HepG2 (cell line): ENCODE data around the gene KANSL1. TPM values are rescaled to one million over a fixed set of nuclear protein-coding genes. Genes with fewer than 3 reads are reported as not detected.
"Not testable (repeated sequence)": the region's sequence is repeated elsewhere in the genome, so short reads cannot be mapped to it uniquely, and the experiment has no call there.

Source experiments
- ATAC-seq: fragments of 200-7000 bp; cut with Tn5 transposase; 3 replicates; pipeline ENCODE4 v1.9.1; 2020; ENCODE audit warnings: mild to moderate bottlenecking, moderate library complexity
- BruUV-seq: library from RNA; stranded (reverse); fragments of 400-500 nt; replicated peaks from 2 replicates; lab custom pipeline; 2021; lab: Mats Ljungman, UMichigan
- CTCF ChIA-PET: fragments of 300-600 bp; formaldehyde crosslinking; extraction: SDS; loops from one replicate; lab custom pipeline; 2021; ENCODE audit warnings: low total read pairs, inconsistent platforms, low intra/inter-chr PET ratio; lab: Yijun Ruan, JAX
- POLR2A ChIA-PET: fragments of 350-600 bp; sonication (Branson Sonifier 250); formaldehyde crosslinking; loops from one replicate; lab custom pipeline; 2020; ENCODE audit warnings: antibody characterized with exemption, inconsistent platforms; lab: Yijun Ruan, JAX
- DNase-seq: peaks from one replicate; pipeline ENCODE4 v3.0.0-alpha.2; 2015; ENCODE audit warnings: low spot score
- FAIRE-seq: peaks from 3 replicates; lab custom pipeline; 2011; peaks lifted over from hg19 to GRCh38; lab: Jason Lieb, UNC
- H2AFZ ChIP-seq: one replicate; pipeline ENCODE4 v1.6.1; 2011; ENCODE audit warnings: low read length, inconsistent platforms
- H3K27ac ChIP-seq: fragments of 300-600 bp; 3 replicates; pipeline ENCODE4 v1.8.0; 2011; ENCODE audit warnings: mixed run types, mild to moderate bottlenecking, mixed read lengths, low read length, inconsistent platforms; ENCODE audit not compliant: insufficient read depth; ENCODE audit errors: extremely low read length
- H3K27me3 ChIP-seq, 2 experiments: fragments of 200-600 bp in 1 of 2; 2 replicates in 1 of 2; 3 replicates in 1 of 2; pipeline versions ENCODE4 v1.6.0 to v1.8.0; 2011; ENCODE audit warnings: low read length in 2 of 2, mild to moderate bottlenecking in 2 of 2, moderate library complexity in 2 of 2, inconsistent platforms in 1 of 2; ENCODE audit not compliant: insufficient read depth in 2 of 2, control insufficient read depth in 1 of 2
- H3K36me3 ChIP-seq, 2 experiments: fragments of 200-600 bp in 1 of 2; replicated peaks in 1 of 2; 2 replicates in 1 of 2; 3 replicates in 1 of 2; pipeline versions ENCODE4 v1.5.1 to v1.8.0; 2011; ENCODE audit warnings: low read length in 2 of 2, inconsistent platforms in 1 of 2; ENCODE audit not compliant: insufficient read depth in 2 of 2, control insufficient read depth in 1 of 2
- H3K4me1 ChIP-seq: 2 replicates; pipeline ENCODE4 v1.5.1; 2012; ENCODE audit warnings: low read length, inconsistent platforms; ENCODE audit not compliant: insufficient read depth
- H3K4me2 ChIP-seq: 2 replicates; pipeline ENCODE4 v1.6.0; 2011; ENCODE audit warnings: low read depth, low read length, inconsistent platforms
- H3K4me3 ChIP-seq, 3 experiments: fragments of 200-600 bp in 1 of 3; sonication (generic), shearing (Covaris generic) in 1 of 3; replicated peaks in 1 of 3; 2 replicates each; pipeline ENCODE4 v1.5.1; 2011 to 2016; ENCODE audit warnings: low read length in 3 of 3, inconsistent platforms in 2 of 3, low read depth in 2 of 3, mild to moderate bottlenecking in 2 of 3, control low read depth in 1 of 3, mixed read lengths in 1 of 3; ENCODE audit not compliant: insufficient read depth in 1 of 3
- H3K79me2 ChIP-seq: one replicate; pipeline ENCODE4 v1.6.1; 2011; ENCODE audit warnings: low read length, inconsistent platforms; ENCODE audit not compliant: insufficient read depth
- H3K9ac ChIP-seq: 2 replicates; pipeline ENCODE4 v1.6.0; 2011; ENCODE audit warnings: mild to moderate bottlenecking, low read depth, low read length, inconsistent platforms; ENCODE audit not compliant: insufficient read depth
- H3K9me3 ChIP-seq: 2 replicates; pipeline ENCODE4 v1.5.1; 2012; ENCODE audit warnings: mild to moderate bottlenecking, low read length
- H4K20me1 ChIP-seq: 2 replicates; pipeline ENCODE4 v1.6.0; 2011; ENCODE audit warnings: inconsistent platforms, mild to moderate bottlenecking, low read length, moderate library complexity; ENCODE audit not compliant: insufficient read depth
- NRL ChIP-seq: sonication (generic); formaldehyde crosslinking; IDR thresholded peaks from 2 replicates; pipeline ENCODE4 v1.5.0; 2020; ENCODE audit warnings: missing genetic modification reagents, mild to moderate bottlenecking, moderate library complexity, borderline replicate concordance
- PRPF4 ChIP-seq: fragments of 200-400 bp; formaldehyde crosslinking; IDR thresholded peaks from 2 replicates; pipeline ENCODE4 v1.6.1; 2016; ENCODE audit warnings: low read length, low read depth; ENCODE audit not compliant: poor library complexity, severe bottlenecking
- RBM22 ChIP-seq: fragments of 200-400 bp; formaldehyde crosslinking; optimal IDR thresholded peaks from 2 replicates; pipeline ENCODE3; 2017; ENCODE audit warnings: mild to moderate bottlenecking, low read length, moderate library complexity
- SAP130 ChIP-seq: IDR thresholded peaks from 2 replicates; pipeline ENCODE4 v1.6.1; 2016; ENCODE audit warnings: low read depth
- ZNF34 ChIP-seq: sonication (generic); formaldehyde crosslinking; IDR thresholded peaks from 2 replicates; pipeline ENCODE4 v1.4.0; 2020; ENCODE audit warnings: mild to moderate bottlenecking, missing genetic modification reagents, borderline replicate concordance
- ZNF562 ChIP-seq: sonication (generic); formaldehyde crosslinking; IDR thresholded peaks from 2 replicates; pipeline ENCODE4 v1.8.0; 2022; ENCODE audit warnings: missing genetic modification reagents, borderline replicate concordance
- ZNF770 ChIP-seq: sonication (generic); formaldehyde crosslinking; IDR thresholded peaks from 2 replicates; pipeline ENCODE4 v1.5.0; 2020; ENCODE audit warnings: mild to moderate bottlenecking, missing genetic modification reagents
- ZSCAN21 ChIP-seq: sonication (generic); formaldehyde crosslinking; IDR thresholded peaks from 2 replicates; pipeline ENCODE4 v1.8.0; 2022; ENCODE audit warnings: mild to moderate bottlenecking, missing genetic modification reagents, moderate library complexity, borderline replicate concordance
- WGBS: methylation state at CpG from one replicate; pipeline ENCODE4 v1.1.6; 2017; ENCODE audit warnings: low lambda C conversion rate; 5-methylcytosine and 5-hydroxymethylcytosine counted together
- in situ Hi-C: cut with HindIII; loops from 2 replicates; pipeline ENCODE4 v1.10.0; 2017; ENCODE audit warnings: low pct_unique_long_range_greater_than_20kb; ENCODE audit not compliant: extremely low pct_ligation_motif_present
- intact Hi-C: fragments of 100-400 bp; cut with micrococcal nuclease; formaldehyde crosslinking; loops from one replicate; pipeline ENCODE4 v1.10.0; 2022; ENCODE audit not compliant: unreplicated experiment
- polyA plus RNA-seq, 8 experiments: library from polyadenylated mRNA; depleted of rRNA in 3 of 8; stranded (reverse) in 7 of 8; unstranded in 1 of 8; fragments of >200 nt; fragmentation: Illumina TruSeq in 4 of 8; extraction: Trizol in 4 of 8; gene quantifications; 2 replicates each; pipeline versions ENCODE4 v1.2.1 to v1.2.3, GENCODE V29; 2011 to 2016; ENCODE audit warnings: low read depth in 4 of 8, missing spikeins in 1 of 8, mixed read lengths in 1 of 8; ENCODE audit not compliant: insufficient read depth in 1 of 8
- total RNA-seq, 5 experiments: library from RNA; depleted of rRNA; stranded (reverse); fragments of >200 nt; fragmentation: Illumina TruSeq; extraction: Trizol; gene quantifications; 2 replicates each; pipeline ENCODE4 v1.2.3, GENCODE V29; 2016; ENCODE audit warnings: low read depth in 1 of 5

The KANSL1 gene
- total and polyA plus RNA-seq, 2 of the 13 experiments (the other 11 are each of a cell fraction or from before 2014, with no cell fraction given), result 24.0 to 59.6 TPM

GRCh38 chr17:46180185-46180891 is 12.9 kb downstream of the KANSL1 start:
- H3K27ac ChIP-seq, H3K27me3 ChIP-seq, POLR2A ChIA-PET, H3K36me3 ChIP-seq, H3K9me3 ChIP-seq, DNase-seq, H3K4me3 ChIP-seq, CTCF ChIA-PET, H3K4me2 ChIP-seq, in situ Hi-C loops, FAIRE-seq, H3K9ac ChIP-seq, ATAC-seq, intact Hi-C loops, H2AFZ ChIP-seq, BruUV-seq: not testable (repeated sequence)
- Histone ChIP-seq H3K4me1 (peaks cover 73% of the 10 kb centered on the region), H4K20me1 (peaks cover 99% of the 10 kb centered on the region), H3K79me2 (peaks cover 99% of the 10 kb centered on the region)
- WGBS, result 95% methylated on average over 16 of the region's 16 CpGs
- 0 out of 2 replicates have a peak, but pooled peaks have one; percentile 25 for TF ChIP-seq NRL
- 0 out of 2 replicates have a peak, but pooled peaks have one; percentile 20 for TF ChIP-seq ZNF770

GRCh38 chr17:46179375-46179999 is 13.7 kb downstream of the KANSL1 start:
- Histone ChIP-seq H3K79me2 (peaks cover 99% of the 10 kb centered on the region), H3K4me1 (peaks cover 71% of the 10 kb centered on the region), H3K9ac (no peak overlapping the region), H3K4me3 (no peak overlapping the region), H3K9me3 (no peaks in the 10 kb centered on the region), H3K27ac (no peak overlapping the region), H2AFZ (no peak overlapping the region), H3K36me3 (peaks cover 0 to 6% of the 10 kb centered on the region in 2 experiments; a peak in 1 of 5 replicates), H4K20me1 (peaks cover 98% of the 10 kb centered on the region), H3K4me2 (no peak overlapping the region), H3K27me3 (no peaks in the 10 kb centered on the region)
- FAIRE-seq, result no peak
- intact Hi-C loops, result loop anchor here (5.0 kb wide), 1 partner anchor 42 kb away; no protein-coding TSS in a partner anchor
- CTCF ChIA-PET, result no interaction called here
- DNase-seq, result no peak
- WGBS, result 96% methylated on average over 11 of the region's 11 CpGs
- POLR2A ChIA-PET, result no interaction called here
- ATAC-seq, result no peak
- TF ChIP-seq ZSCAN21 (no peak), RBM22 (peak; percentile 43), SAP130 (CRISPR knock-in tag) (no peak), ZNF34 (CRISPR knock-in tag) (no peak), PRPF4 (no peak), ZNF562 (no peak)
- in situ Hi-C loops, result no loop called here
- no TSS peak for BruUV-seq
